ENCODE results near the gene DHRS9.

GRCh38 chr2:169031202-169031601 is 38.2 kb upstream of the DHRS9 start, which contains the start of gene ABCB11:
- TF ChIP-seq, protein P1, sequence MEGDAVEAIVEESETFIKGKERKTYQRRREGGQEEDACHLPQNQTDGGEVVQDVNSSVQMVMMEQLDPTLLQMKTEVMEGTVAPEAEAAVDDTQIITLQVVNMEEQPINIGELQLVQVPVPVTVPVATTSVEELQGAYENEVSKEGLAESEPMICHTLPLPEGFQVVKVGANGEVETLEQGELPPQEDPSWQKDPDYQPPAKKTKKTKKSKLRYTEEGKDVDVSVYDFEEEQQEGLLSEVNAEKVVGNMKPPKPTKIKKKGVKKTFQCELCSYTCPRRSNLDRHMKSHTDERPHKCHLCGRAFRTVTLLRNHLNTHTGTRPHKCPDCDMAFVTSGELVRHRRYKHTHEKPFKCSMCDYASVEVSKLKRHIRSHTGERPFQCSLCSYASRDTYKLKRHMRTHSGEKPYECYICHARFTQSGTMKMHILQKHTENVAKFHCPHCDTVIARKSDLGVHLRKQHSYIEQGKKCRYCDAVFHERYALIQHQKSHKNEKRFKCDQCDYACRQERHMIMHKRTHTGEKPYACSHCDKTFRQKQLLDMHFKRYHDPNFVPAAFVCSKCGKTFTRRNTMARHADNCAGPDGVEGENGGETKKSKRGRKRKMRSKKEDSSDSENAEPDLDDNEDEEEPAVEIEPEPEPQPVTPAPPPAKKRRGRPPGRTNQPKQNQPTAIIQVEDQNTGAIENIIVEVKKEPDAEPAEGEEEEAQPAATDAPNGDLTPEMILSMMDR (IDR thresholded peaks at IDR 0.05; ENCODE audit: low read length): no peak
- TF ChIP-seq EZH2 (optimal IDR thresholded peaks at IDR 0.05; ENCODE audit: low read depth, low read length): no peak
